ENCODE results near the gene CTNNA2. TPM values are rescaled to one million over a fixed set of nuclear protein-coding genes. Genes with fewer than 3 reads are reported as not detected.
A peak's percentile ranks its signal among the peaks of the same experiment; 100 is the strongest.

CTNNA2 gene
- total RNA-seq, 2 donors from 2014 or later: not detected

DNA sequence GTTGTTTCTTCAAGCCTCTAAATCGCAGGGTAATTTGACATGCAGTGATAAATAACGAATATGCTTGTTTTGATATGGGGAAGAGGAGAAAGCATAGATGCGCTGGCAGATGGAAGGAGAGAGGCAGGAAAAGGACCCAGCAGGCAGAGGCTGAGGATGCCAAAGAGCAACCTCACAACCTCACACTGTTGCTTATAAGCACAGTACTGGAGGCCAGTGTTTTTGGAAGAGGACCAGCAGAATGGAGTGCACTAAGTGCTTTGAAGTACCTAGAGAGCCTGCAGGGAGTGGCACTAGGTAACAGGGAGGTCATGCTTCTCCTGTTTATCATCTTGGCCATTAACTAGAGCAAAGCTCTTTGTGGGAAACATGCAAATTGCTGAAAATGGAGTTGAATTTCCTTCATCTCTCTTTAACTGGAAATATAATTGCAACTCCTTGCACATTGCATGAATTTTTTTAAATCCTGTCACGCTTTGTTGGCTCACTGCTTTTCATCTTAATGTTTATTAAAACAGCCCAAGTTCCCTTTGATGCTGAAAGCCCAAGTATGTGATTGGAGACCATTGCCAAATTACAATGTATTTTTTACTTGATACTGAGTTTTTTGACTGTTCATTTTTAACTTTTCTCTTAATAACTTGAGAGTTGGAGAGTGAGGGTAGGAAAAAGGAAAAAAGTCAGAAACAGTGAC, 555.3 kb downstream of the CTNNA2 start:
- H3K4me1 ChIP-seq: no peaks in the 10 kb centered on the region
- no peaks in the 10 kb centered on the region for H3K9me3 ChIP-seq
- H3K27ac ChIP-seq: no peak overlapping the region
- H3K27me3 ChIP-seq: no peaks in the 10 kb centered on the region
- TF ChIP-seq, protein P1, sequence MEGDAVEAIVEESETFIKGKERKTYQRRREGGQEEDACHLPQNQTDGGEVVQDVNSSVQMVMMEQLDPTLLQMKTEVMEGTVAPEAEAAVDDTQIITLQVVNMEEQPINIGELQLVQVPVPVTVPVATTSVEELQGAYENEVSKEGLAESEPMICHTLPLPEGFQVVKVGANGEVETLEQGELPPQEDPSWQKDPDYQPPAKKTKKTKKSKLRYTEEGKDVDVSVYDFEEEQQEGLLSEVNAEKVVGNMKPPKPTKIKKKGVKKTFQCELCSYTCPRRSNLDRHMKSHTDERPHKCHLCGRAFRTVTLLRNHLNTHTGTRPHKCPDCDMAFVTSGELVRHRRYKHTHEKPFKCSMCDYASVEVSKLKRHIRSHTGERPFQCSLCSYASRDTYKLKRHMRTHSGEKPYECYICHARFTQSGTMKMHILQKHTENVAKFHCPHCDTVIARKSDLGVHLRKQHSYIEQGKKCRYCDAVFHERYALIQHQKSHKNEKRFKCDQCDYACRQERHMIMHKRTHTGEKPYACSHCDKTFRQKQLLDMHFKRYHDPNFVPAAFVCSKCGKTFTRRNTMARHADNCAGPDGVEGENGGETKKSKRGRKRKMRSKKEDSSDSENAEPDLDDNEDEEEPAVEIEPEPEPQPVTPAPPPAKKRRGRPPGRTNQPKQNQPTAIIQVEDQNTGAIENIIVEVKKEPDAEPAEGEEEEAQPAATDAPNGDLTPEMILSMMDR (IDR thresholded peaks at IDR 0.05): no peak
- H3K4me3 ChIP-seq: no peak overlapping the region
- H3K36me3 ChIP-seq: no peaks in the 10 kb centered on the region
- DNase-seq (ENCODE audit: low spot score): no peak

DNA sequence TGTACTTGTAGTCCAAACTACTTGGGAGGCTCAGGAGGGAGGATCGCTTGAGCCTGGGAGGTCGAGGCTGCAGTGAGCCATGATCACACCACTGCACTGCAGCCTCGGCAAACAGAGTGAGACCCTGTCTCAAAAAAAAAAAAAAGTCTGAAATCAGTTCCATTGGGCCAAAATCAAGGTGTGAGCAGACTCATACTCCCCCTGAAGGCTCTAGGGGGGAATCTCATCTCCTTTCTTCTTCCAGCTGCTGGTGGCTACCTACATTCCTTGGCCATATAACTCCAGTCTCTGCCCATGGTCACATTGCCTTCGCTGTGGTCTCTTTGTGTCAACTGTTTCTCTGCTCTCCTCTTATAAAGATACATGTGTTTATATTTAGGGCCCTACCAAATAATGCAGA, 557.7 kb downstream of the CTNNA2 start:
- no peak overlapping the region for H3K4me3 ChIP-seq
- no peak overlapping the region for H3K27ac ChIP-seq
- H3K27me3 ChIP-seq: no peaks in the 10 kb centered on the region
- H3K4me1 ChIP-seq: no peaks in the 10 kb centered on the region
- no peaks in the 10 kb centered on the region for H3K36me3 ChIP-seq
- no peak for DNase-seq (ENCODE audit: low spot score)
- TF ChIP-seq, protein P1 (IDR thresholded peaks at IDR 0.05): no peak
- H3K9me3 ChIP-seq: no peaks in the 10 kb centered on the region

DNA sequence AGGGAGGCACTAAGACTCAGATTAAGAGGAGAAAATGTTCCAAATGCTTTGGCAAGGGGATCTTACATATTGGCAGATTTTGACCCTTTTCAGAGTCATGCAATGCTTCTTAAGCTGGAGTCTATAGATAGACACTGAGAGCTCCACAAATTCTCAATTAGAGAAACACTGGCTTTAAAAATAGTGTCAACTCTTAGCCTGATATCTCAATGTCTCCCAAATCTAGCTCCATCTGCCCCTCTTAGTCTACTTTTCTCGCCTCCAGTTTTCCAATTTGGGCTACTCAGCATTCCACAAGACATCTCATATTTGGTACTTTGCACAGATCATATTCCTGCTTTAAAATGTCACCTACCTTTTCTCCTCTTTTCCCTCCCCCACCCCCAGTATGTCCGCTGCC, 559.1 kb downstream of the CTNNA2 start:
- Histone ChIP-seq H3K9me3 (no peaks in the 10 kb centered on the region), H3K4me3 (no peak overlapping the region), H3K27me3 (no peaks in the 10 kb centered on the region), H3K36me3 (no peaks in the 10 kb centered on the region), H3K4me1 (no peaks in the 10 kb centered on the region), H3K27ac (no peak overlapping the region)
- DNase-seq (ENCODE audit: low spot score): no peak
- TF ChIP-seq, protein P1 (IDR thresholded peaks at IDR 0.05): no peak

DNA sequence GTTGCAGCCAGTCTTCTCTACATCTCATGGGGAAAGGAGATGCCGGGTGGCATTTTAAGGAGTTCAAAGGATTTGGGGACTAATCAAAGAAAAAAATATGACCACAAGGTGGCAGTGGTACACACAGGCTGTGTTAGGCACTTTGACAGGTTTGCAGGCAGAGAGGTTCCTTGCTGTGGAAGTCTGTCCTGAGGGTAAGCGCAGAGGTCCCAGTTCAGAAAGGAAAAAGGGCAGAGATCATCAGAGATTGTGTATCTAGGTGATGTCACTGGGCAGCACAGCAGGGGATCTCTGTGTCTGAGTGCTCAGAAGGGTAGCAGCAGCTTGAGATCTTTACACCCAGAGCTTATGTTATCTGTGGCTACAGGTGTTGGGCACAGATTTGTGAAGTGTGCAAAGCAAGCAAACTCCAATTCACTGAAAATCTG, 560.3 kb downstream of the CTNNA2 start:
- Histone ChIP-seq H3K27me3 (no peaks in the 10 kb centered on the region), H3K9me3 (no peaks in the 10 kb centered on the region), H3K4me3 (no peak overlapping the region), H3K27ac (no peak overlapping the region), H3K36me3 (no peaks in the 10 kb centered on the region), H3K4me1 (no peaks in the 10 kb centered on the region)
- TF ChIP-seq, protein P1 (IDR thresholded peaks at IDR 0.05): peak; percentile 52 to 77
- no peak for DNase-seq (ENCODE audit: low spot score)

DNA sequence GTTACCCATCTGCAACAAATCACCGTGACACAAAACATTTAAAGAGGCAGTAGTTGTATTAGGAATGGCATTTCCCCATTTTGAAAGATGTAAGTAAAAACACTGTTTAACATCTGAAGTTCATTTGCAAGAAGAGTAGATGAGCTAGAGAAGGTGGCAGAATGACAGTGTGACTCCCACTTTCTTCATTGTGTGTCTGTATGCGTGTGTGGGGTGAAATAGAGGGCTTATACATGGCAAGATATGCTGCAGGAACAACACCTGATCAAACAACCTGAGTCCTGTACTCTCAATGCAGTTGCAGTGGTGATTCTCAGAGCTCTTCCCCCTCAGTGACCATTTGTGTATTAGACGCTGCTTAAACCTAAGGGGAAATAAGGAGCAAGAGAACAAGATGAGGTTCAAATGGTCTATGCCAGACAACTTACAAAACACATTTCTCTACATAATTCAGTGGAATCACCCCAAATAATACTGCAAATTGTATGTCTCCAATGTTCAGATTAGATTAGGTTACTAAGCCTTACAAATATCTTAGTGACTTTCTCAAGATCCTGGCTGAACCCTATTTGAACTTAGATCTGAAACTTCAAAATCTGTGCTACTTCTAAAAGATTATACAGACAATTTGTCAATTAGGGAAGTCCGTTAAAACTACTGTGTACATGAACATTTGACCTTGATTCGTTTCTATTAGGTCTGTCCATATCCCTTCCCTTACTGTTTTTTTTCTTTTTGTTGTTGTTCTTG, 561.6 kb downstream of the CTNNA2 start:
- TF ChIP-seq, protein P1 (IDR thresholded peaks at IDR 0.05): no peak
- no peaks in the 10 kb centered on the region for H3K36me3 ChIP-seq
- H3K4me3 ChIP-seq: no peak overlapping the region
- no peak for DNase-seq (ENCODE audit: low spot score)
- no peaks in the 10 kb centered on the region for H3K27me3 ChIP-seq
- H3K4me1 ChIP-seq: no peaks in the 10 kb centered on the region
- H3K9me3 ChIP-seq: no peaks in the 10 kb centered on the region
- no peak overlapping the region for H3K27ac ChIP-seq

All from right atrium auricular region (tissue), 2 donors.